ENCODE measurements around the gene UBALD2.
"Not testable (repeated sequence)": the region's sequence is repeated elsewhere in the genome, so short reads cannot be mapped to it uniquely, and the experiment has no call there.

UBALD2 gene

DNA sequence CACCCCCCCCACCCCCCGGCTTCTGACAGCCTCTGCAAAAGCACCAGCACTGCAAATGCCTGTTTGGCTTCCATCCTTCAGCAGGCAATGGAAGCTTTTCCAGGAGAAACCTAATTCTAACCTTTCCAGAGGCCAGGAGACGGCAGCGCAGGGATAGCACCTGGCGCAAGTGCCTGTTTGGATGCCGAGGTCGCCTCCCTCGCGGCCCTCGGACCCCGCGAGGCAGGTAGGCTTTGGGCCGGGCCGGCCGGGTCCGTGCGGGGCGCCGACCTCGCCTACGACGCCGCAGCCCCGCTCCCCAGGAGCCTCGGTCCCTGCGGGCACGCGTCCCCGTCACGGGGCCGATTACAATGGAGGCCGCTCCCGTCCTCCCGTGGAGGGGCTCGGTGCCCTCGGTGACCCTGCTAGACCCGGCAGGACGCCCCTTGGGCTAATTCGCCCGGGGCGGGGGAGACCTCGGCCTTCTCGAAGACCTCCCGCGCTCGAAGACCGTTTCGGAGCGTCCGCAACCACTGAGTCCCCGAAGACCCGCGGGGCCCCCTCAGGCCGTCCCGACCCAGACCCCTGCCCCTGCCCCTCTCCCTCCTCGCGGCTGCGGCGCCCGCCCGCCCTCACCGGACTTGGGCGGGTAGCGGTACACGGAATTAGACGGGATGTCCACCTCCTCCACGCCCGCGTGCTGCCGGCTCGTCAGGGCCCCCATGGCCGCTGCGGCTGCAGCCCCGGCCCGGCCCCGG, 25.4 kb upstream of the UBALD2 start:
- TF ChIP-seq, protein P1, sequence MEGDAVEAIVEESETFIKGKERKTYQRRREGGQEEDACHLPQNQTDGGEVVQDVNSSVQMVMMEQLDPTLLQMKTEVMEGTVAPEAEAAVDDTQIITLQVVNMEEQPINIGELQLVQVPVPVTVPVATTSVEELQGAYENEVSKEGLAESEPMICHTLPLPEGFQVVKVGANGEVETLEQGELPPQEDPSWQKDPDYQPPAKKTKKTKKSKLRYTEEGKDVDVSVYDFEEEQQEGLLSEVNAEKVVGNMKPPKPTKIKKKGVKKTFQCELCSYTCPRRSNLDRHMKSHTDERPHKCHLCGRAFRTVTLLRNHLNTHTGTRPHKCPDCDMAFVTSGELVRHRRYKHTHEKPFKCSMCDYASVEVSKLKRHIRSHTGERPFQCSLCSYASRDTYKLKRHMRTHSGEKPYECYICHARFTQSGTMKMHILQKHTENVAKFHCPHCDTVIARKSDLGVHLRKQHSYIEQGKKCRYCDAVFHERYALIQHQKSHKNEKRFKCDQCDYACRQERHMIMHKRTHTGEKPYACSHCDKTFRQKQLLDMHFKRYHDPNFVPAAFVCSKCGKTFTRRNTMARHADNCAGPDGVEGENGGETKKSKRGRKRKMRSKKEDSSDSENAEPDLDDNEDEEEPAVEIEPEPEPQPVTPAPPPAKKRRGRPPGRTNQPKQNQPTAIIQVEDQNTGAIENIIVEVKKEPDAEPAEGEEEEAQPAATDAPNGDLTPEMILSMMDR (IDR thresholded peaks at IDR 0.05; ENCODE audit: insufficient read depth, missing control alignments) = no peak
- FAIRE-seq (no peak), DNase-seq (ENCODE audit: insufficient read length, low spot score) (no peak)

DNA sequence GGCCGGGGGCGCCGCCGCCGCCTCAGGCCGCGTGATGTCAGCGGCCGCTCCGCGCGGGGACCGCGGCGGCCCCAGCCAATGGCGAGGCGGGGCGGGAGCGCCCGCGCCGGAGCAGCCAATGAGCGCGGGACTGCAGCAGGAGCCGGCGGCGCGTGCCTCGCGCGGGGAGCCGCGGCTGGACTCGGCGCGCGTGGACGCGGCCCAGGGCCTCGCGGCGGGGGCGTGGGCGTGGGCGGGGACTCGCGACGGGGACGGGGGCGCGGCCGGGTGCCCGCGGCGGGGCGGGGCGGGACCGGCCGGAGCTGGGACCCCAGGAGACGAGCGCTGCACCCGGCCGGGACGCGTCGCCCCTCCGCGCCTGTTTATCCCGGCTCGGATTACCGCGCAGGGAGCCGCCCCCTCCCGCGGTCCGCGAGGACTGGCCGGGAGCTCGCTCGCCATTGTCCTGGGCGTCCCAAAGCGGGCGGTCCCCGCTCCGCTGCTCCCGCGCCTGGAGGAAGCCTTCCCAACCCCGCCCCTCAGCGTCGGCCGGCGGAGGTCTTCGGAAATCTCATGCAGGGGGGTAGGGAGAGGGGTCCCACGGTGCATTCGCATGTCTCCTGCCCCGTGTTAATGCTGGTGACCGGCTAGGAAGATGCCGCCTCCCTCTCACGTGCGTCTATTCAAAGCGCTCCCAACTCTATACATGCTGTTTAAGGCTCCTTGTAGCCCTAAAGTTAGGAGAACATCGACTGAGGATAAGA, 24.5 kb upstream of the UBALD2 start, which contains the start of gene RNF157:
Gene RNF157, minus strand, starts transcription at position 33 of the 743 bp plus-strand sequence. CDS start 253 bp downstream, outside the sequence.
- no peak for FAIRE-seq
- TF ChIP-seq, protein P1 (IDR thresholded peaks at IDR 0.05; ENCODE audit: insufficient read depth, missing control alignments) = no peak
- DNase-seq (ENCODE audit: insufficient read length, low spot score) = peak; percentile 76

DNA sequence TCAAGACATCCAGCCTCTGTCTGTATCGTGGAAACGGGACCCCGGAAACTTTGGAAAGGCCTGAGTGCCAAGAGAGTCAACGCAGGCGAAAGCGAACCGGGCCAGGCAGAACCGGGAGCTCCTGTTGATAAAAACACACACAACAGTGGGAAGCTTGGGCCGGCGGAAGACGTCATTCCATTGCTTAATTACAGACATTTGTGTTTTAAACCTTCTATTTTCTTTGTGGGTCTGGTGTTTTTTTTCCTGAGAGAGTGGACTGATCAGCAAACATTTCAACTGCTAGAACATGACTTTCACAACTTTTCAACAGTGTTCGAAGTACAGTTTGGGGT, 24.0 kb upstream of the UBALD2 start:
- TF ChIP-seq, protein P1 (IDR thresholded peaks at IDR 0.05; ENCODE audit: insufficient read depth, missing control alignments) = no peak
- FAIRE-seq (no peak), DNase-seq (ENCODE audit: insufficient read length, low spot score) (no peak)

DNA sequence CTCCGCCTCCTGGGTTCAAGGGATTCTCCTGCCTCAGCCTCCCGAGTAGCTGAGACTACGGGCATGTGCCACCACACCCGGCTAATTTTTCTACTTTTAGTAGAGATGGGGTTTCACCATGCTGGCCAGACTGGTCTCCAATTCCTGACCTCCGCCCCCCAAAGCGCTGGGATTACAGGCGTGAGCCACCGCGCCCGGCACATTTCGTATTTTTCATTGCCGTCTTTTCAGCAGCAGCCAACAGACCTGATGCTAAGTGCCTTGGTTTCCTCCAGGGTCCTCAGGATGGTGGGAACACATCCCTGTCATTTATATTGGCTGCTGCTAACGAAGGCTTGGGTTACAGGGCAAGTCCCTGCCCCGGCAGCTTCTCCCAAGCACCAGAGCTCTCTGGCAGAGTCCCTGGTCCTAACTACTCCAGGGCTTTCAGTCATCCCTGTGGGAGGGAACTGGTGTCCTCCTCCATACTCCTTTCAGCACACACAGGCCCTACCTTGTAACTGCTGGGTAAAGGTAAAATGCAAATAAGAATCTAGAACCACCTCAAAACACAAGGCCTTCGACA, 23.4 kb upstream of the UBALD2 start:
- FAIRE-seq (no peak), DNase-seq (ENCODE audit: insufficient read length, low spot score) (no peak)
- TF ChIP-seq, protein P1 (IDR thresholded peaks at IDR 0.05; ENCODE audit: insufficient read depth, missing control alignments) = no peak

DNA sequence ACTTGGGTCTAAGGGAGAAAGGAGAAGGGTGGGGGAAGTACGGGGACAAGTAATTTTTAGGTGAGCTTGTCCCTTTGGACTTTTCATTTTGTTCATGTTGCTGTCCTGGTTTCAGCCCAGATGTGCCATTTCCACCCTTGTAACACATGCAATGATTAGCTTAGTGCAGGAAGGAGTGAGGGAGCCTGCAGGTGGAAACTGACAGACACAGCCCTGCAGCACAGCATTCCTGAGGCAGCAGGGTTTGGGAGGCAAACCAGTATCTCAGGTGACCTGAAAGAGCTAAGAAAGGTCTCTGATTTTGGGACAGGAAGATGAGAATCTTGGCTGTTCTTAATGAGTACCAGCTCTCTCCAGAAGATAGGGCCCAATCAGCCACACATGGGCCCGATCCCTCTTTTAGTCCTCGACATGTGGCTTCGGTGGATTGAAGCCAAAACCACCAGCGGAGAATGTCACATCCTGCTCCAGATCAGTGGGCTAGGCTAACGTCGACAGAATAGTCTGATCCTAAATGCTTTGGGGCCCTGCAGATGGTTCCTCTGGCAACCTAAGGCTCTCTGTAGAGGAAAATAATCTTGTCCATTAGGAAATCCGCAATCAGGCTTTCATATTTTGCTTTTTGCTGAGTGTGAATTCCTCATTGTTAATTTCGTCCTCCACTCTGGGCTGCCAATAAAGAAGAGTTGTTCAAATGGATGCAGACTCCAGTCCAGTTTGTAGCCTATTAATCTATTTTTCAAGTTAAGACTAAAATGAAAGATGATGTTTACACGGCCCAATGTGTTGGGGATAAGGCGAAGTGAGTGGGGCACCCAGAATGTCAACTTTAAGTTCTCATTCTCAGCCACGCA, 21.1 kb upstream of the UBALD2 start:
- TF ChIP-seq, protein P1 (IDR thresholded peaks at IDR 0.05; ENCODE audit: insufficient read depth, missing control alignments) = no peak
- DNase-seq (ENCODE audit: insufficient read length, low spot score) = no peak
- no peak for FAIRE-seq

DNA sequence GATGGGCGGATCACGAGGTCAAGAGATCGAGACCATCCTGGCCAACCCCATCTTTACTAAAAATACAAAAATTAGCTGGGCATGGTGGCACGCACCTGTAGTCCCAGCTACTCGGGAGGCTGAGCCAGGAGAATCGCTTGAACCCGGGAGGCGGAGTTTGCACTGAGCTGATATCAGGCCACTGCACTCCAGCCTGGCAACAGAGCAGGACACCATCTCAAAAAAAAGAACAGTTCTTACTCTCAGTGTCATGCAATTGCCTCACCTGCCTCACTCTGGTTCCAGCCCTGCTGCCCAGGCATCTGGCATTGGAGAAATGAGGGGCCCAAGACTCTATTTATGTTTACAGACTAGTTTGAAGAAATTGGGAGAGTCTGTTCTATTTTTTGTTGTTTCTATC, 20.4 kb upstream of the UBALD2 start:
- not testable (repeated sequence) for FAIRE-seq; DNase-seq (ENCODE audit: insufficient read length, low spot score)

Measured in D721Med (cell line).